Measurements from ENCODE around the gene TUBB. TPM values are rescaled to one million over a fixed set of nuclear protein-coding genes. Genes with fewer than 3 reads are reported as not detected.

The TUBB gene
- total and polyA plus RNA-seq, 2 donors (not counting 3 experiments of a cell fraction or from before 2014, with no cell fraction given), result 1,276 to 1,408 TPM

DNA sequence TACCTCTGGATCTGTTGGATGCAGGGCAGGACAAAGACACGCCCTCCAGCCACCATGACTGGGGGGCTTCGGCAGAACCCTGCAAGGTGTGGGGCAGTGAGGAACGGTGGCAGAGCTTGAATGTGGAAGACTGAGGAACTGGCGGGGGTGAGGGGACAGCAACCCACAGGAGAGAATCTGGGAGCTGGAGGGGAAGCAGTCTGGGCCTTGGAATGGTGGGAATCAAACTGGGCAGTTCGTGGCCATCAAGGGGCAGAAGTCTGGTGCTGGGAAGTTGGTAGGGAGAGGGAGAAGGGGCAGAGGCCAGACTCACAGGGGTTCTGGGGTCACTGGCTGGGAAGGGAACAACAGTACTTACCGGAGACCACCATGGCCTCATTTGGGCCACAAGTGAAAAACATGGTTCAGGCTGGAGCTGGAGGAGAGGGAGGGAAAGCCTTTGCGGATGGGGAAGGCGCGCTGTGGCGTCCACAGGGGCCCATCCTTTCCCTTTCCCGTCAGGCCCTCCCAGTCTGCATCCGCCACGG is 21.7 kb downstream of the TUBB start:
- no peaks in the 10 kb centered on the region for H3K9me3 ChIP-seq (replicated peaks; ENCODE audit: control insufficient read depth, insufficient read depth, low read length)
- TF ChIP-seq POLR2A (IDR thresholded peaks at IDR 0.05; ENCODE audit: low read depth, low read length) (peak; percentile 92), GATA2 (IDR thresholded peaks at IDR 0.05; ENCODE audit: insufficient read depth, insufficient read length, low read depth, low read length) (no peak), POLR2AphosphoS5 (IDR thresholded peaks at IDR 0.05; ENCODE audit: insufficient read depth, low read depth, low read length) (peak; percentile 69), EZH2 (IDR thresholded peaks at IDR 0.05; ENCODE audit: borderline replicate concordance, low read depth, low read length, severe bottlenecking) (no peak)
- no peaks in the 10 kb centered on the region for H3K27me3 ChIP-seq (ENCODE audit: control insufficient read depth in 2 of 2, insufficient read depth in 2 of 2, low read length in 2 of 2)
- H3K27ac ChIP-seq (ENCODE audit: insufficient read depth, low read depth, low read length), result peak overlapping the region; percentile 89
- no TSS peak for BruUV-seq (replicated peaks)
- H3K36me3 ChIP-seq (ENCODE audit: control insufficient read depth in 2 of 2, extremely low read depth in 1 of 2, insufficient read depth in 2 of 2, low read length in 2 of 2), result peaks cover 2% of the 10 kb centered on the region in 2 experiments
- H3K4me3 ChIP-seq (replicated peaks in 1 of 3; ENCODE audit: insufficient read depth in 1 of 3, low read depth in 1 of 3, low read length in 3 of 3), result peak overlapping the region in 2 of 3 experiments; percentile 61 to 80
- intact Hi-C loops (cut with micrococcal nuclease) (loop anchor here (1.0 to 5.0 kb wide), 3 partner anchors 21 to 345 kb away; no protein-coding TSS in a partner anchor), dilution Hi-C loops (cut with MboI; ENCODE audit: extremely low pct_ligation_motif_present, low sequenced_read_pairs) (loop anchor here (25.0 kb wide), 1 partner anchor 145 kb away; the partner anchor contains the start of gene DDR1)
- H2AFZ ChIP-seq (ENCODE audit: low read depth, low read length), result no peak overlapping the region
- CTCF ChIA-PET, result interaction anchor here (0.6 to 2.3 kb wide), 9 partner anchors 10 to 345 kb away, joined by 3 to 13 read pairs (median 6); no protein-coding TSS in a partner anchor
- H3K9ac ChIP-seq (replicated peaks; ENCODE audit: extremely low read depth, insufficient read depth, low read length), result peak overlapping the region; percentile 92
- peaks cover 43% of the 10 kb centered on the region for H3K79me2 ChIP-seq (ENCODE audit: control insufficient read depth, insufficient read depth, low read length)
- H3K9me1 ChIP-seq (replicated peaks; ENCODE audit: control insufficient read depth, extremely low read depth, insufficient read depth, low read length), result no peaks in the 10 kb centered on the region
- no peaks in the 10 kb centered on the region for H4K20me1 ChIP-seq (replicated peaks; ENCODE audit: control insufficient read depth, extremely low read depth, insufficient read depth, low read length)
- DNase-seq (ENCODE audit: low read depth, low spot score) (peak; percentile 90), FAIRE-seq (no peak)
- peaks cover 48% of the 10 kb centered on the region for H3K4me1 ChIP-seq (ENCODE audit: control insufficient read depth, extremely low read depth, insufficient read depth, low read length)
- peak overlapping the region; percentile 56 for H3K4me2 ChIP-seq (ENCODE audit: insufficient read depth, low read length)
- POLR2A ChIA-PET, result interaction anchor here (0.9 to 2.0 kb wide), 5 partner anchors 10 to 78 kb away, joined by 3 to 11 read pairs (median 4); no protein-coding TSS in a partner anchor

DNA sequence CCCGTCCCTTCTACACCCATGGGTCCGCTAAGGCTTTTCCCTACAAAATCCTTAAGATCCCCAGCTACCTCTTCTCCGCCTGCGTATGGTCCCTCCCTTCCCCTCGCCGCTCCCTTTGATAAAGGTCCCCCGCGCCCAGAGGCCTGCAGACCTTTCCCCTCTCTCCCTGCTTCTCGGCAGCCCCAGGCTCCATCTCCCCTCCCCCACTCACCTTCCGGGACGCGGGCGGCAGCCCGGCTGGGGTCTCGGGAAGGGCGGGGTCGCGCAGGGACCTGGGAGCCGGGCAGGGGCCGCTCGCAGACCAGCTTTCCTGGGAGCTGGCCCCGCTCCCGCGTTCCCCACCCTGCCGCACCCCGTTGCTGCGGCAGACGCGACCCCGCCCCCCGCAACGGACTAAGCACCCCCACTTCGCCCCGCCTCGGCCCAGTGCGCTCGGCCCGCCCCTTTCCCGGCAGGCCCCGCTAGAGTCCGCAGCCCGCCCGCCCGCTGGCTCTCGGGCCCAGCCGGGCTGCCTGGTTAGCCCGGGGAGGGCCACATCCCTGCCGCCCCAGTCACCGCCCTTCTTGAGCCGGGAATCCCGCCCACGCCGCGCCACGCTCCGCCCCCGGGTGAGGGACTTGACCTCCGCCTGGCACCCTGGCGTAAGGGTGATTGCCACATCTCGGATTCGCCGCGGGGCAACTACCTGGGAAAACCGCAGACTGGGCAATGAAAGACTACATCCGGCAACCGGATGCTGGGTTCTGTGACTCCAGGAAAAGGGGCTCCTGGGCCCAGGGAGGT is 22.4 kb downstream of the TUBB start, which contains the start of gene FLOT1:
FLOT1 (minus strand) TSS at position 372 of the 783 bp plus-strand sequence. CDS start 498 bp downstream, outside the sequence.
- Histone ChIP-seq H4K20me1 (replicated peaks; ENCODE audit: control insufficient read depth, extremely low read depth, insufficient read depth, low read length) (no peaks in the 10 kb centered on the region), H3K4me1 (ENCODE audit: control insufficient read depth, extremely low read depth, insufficient read depth, low read length) (peaks cover 47% of the 10 kb centered on the region), H3K9ac (replicated peaks; ENCODE audit: extremely low read depth, insufficient read depth, low read length) (peak within 1 kb of the TSS; percentile 92), H3K36me3 (ENCODE audit: control insufficient read depth in 2 of 2, extremely low read depth in 1 of 2, insufficient read depth in 2 of 2, low read length in 2 of 2) (peaks cover 2% of the 10 kb centered on the region in 2 experiments), H3K4me2 (ENCODE audit: insufficient read depth, low read length) (peak within 1 kb of the TSS; percentile 77), H3K9me3 (replicated peaks; ENCODE audit: control insufficient read depth, insufficient read depth, low read length) (no peaks in the 10 kb centered on the region), H2AFZ (ENCODE audit: low read depth, low read length) (no peak within 1 kb of the TSS), H3K9me1 (replicated peaks; ENCODE audit: control insufficient read depth, extremely low read depth, insufficient read depth, low read length) (no peaks in the 10 kb centered on the region), H3K27ac (ENCODE audit: insufficient read depth, low read depth, low read length) (peak within 1 kb of the TSS; percentile 89), H3K27me3 (ENCODE audit: control insufficient read depth in 2 of 2, insufficient read depth in 2 of 2, low read length in 2 of 2) (no peaks in the 10 kb centered on the region), H3K4me3 (replicated peaks in 1 of 3; ENCODE audit: insufficient read depth in 1 of 3, low read depth in 1 of 3, low read length in 3 of 3) (peak within 1 kb of the TSS; percentile 37 to 83 (median 80)), H3K79me2 (ENCODE audit: control insufficient read depth, insufficient read depth, low read length) (peaks cover 41% of the 10 kb centered on the region)
- intact Hi-C loops (cut with micrococcal nuclease), result loop anchor here (1.0 to 5.0 kb wide), 3 partner anchors 21 to 345 kb away; no protein-coding TSS in a partner anchor
- POLR2A ChIA-PET, result interaction anchor here (0.9 to 2.1 kb wide), 8 partner anchors 10 to 78 kb away, joined by 3 to 25 read pairs (median 8); no protein-coding TSS in a partner anchor
- TF ChIP-seq FOS (IDR thresholded peaks at IDR 0.05; ENCODE audit: borderline replicate concordance, insufficient read depth, low read length) (no peak), POLR2A (IDR thresholded peaks at IDR 0.05; ENCODE audit: low read depth, low read length) (peak; percentile 83), GATA2 (IDR thresholded peaks at IDR 0.05; ENCODE audit: insufficient read depth, insufficient read length, low read depth, low read length) (peak; percentile 15), POLR2AphosphoS5 (IDR thresholded peaks at IDR 0.05; ENCODE audit: insufficient read depth, low read depth, low read length) (peak; percentile 47)
- DNase-seq (ENCODE audit: low read depth, low spot score), result peak; percentile 94
- CTCF ChIA-PET, result interaction anchor here (0.6 to 2.3 kb wide), 9 partner anchors 10 to 345 kb away, joined by 3 to 10 read pairs (median 6); no protein-coding TSS in a partner anchor
- dilution Hi-C loops (cut with MboI; ENCODE audit: extremely low pct_ligation_motif_present, low sequenced_read_pairs), result loop anchor here (25.0 kb wide), 1 partner anchor 145 kb away; the partner anchor contains the start of gene DDR1
- no TSS peak for BruUV-seq (replicated peaks)
- peak; percentile 94 for FAIRE-seq
